GM12892 (cell line): ENCODE measurements around the gene FGF12.

Experiments
- POLR2A ChIP-seq: IDR thresholded peaks from 2 replicates; pipeline ENCODE4 v1.6.1; 2011; ENCODE audit warnings: low read depth, low read length, control low read depth
- POLR2AphosphoS5 ChIP-seq: IDR thresholded peaks from 2 replicates; pipeline ENCODE4 v1.6.1; 2011; ENCODE audit warnings: low read depth, low read length, control low read depth
- TAF1 ChIP-seq: IDR thresholded peaks from 2 replicates; pipeline ENCODE4 v1.6.1; 2011; ENCODE audit warnings: low read depth, mild to moderate bottlenecking, control low read depth, low read length, borderline replicate concordance

- TF ChIP-seq POLR2A (no peak), POLR2AphosphoS5 (no peak), TAF1 (no peak)
Observed at GRCh38 chr3:192435241-192435640, 292.1 kb downstream of the FGF12 start.
